Measurements from ENCODE around the gene GDPD1. TPM values are rescaled to one million over a fixed set of nuclear protein-coding genes. Genes with fewer than 3 reads are reported as not detected.
"Not testable (repeated sequence)": the region's sequence is repeated elsewhere in the genome, so short reads cannot be mapped to it uniquely, and the experiment has no call there.

The GDPD1 gene
- total and polyA plus RNA-seq, 8 donors: 0.53 to 2.4 (median 1.2) TPM

- H3K4me1 ChIP-seq: peaks cover 6 to 17% (median 11%) of the 10 kb centered on the region in 3 donors
- no peaks in the 10 kb centered on the region for H3K36me3 ChIP-seq
- 30 to 54% methylated on average over 2 of the region's 2 CpGs for WGBS, 2 donors
- peak in 2 of 4 donors; percentile 30 to 37 for ATAC-seq
- TF ChIP-seq CTCF (IDR thresholded peaks at IDR 0.05): no peak
- FAIRE-seq: no peak
- no peak for DNase-seq
- no peaks in the 10 kb centered on the region for H3K9me3 ChIP-seq
- H3K4me3 ChIP-seq: no peak overlapping the region
- intact Hi-C loops (cut with DNase I): no loop called here
- H3K27me3 ChIP-seq: no peaks in the 10 kb centered on the region
- H3K27ac ChIP-seq: no peak overlapping the region
Measured at GRCh38 chr17:59299400-59300092, 79.2 kb downstream of the GDPD1 start.

GRCh38 chr17:59300941-59301340, 80.6 kb downstream of the GDPD1 start:
- TF ChIP-seq CTCF (IDR thresholded peaks at IDR 0.05): no peak
- H3K27ac ChIP-seq: no peak overlapping the region
- H3K36me3 ChIP-seq: no peaks in the 10 kb centered on the region
- DNase-seq (no peak), ATAC-seq (no peak), FAIRE-seq (no peak)
- H3K4me3 ChIP-seq: no peak overlapping the region
- H3K27me3 ChIP-seq: no peaks in the 10 kb centered on the region
- 91 to 93% methylated on average over 5 of the region's 5 CpGs for WGBS, 2 donors
- intact Hi-C loops (cut with DNase I): no loop called here
- H3K4me1 ChIP-seq: peaks cover 6 to 17% (median 11%) of the 10 kb centered on the region in 3 donors
- no peaks in the 10 kb centered on the region for H3K9me3 ChIP-seq

- intact Hi-C loops (cut with DNase I): no loop called here
- FAIRE-seq (no peak), ATAC-seq (no peak)
Measured at GRCh38 chr17:59304811-59305210, 84.5 kb downstream of the GDPD1 start.

GRCh38 chr17:59310263-59310920, 90.1 kb downstream of the GDPD1 start:
- Histone ChIP-seq H3K36me3 (no peaks in the 10 kb centered on the region), H3K4me1 (no peaks in the 10 kb centered on the region), H3K9me3 (no peaks in the 10 kb centered on the region), H3K27ac (no peak overlapping the region), H3K4me3 (no peak overlapping the region), H3K27me3 (no peaks in the 10 kb centered on the region)
- FAIRE-seq (no peak), ATAC-seq (no peak), DNase-seq (no peak)
- intact Hi-C loops (cut with DNase I): no loop called here
- no peak for TF ChIP-seq CTCF (IDR thresholded peaks at IDR 0.05)
- WGBS, 2 donors: 61 to 65% methylated on average over 6 of the region's 6 CpGs

More at GRCh38 chr17:59304811-59305210, 84.5 kb downstream of the GDPD1 start:
- Histone ChIP-seq H3K9me3 (no peaks in the 10 kb centered on the region), H3K4me1 (peaks cover 0 to 1% (median under 1%) of the 10 kb centered on the region in 3 donors), H3K4me3 (no peak overlapping the region), H3K27ac (no peak overlapping the region), H3K27me3 (no peaks in the 10 kb centered on the region), H3K36me3 (no peaks in the 10 kb centered on the region)
- 71 to 81% methylated on average over 2 of the region's 2 CpGs for WGBS, 2 donors
- no peak for TF ChIP-seq CTCF (IDR thresholded peaks at IDR 0.05)
- no peak for DNase-seq

GRCh38 chr17:59311051-59311468, 90.7 kb downstream of the GDPD1 start:
- Histone ChIP-seq H3K36me3 (no peaks in the 10 kb centered on the region), H3K4me3 (no peak overlapping the region), H3K27ac (no peak overlapping the region), H3K27me3 (no peaks in the 10 kb centered on the region), H3K4me1 (no peaks in the 10 kb centered on the region), H3K9me3 (no peaks in the 10 kb centered on the region)
- intact Hi-C loops (cut with DNase I): no loop called here
- FAIRE-seq (no peak), DNase-seq (peak in 2 of 6 donors; percentile 41 to 61), ATAC-seq (peak; percentile 95 to 100 (median 98))
- WGBS, 2 donors: 0 to 2% methylated on average over 5 of the region's 5 CpGs
- TF ChIP-seq CTCF (IDR thresholded peaks at IDR 0.05): peak; percentile 36 to 79 (median 68)

GRCh38 chr17:59311521-59311920, 91.2 kb downstream of the GDPD1 start:
- H3K9me3 ChIP-seq; intact Hi-C loops (cut with DNase I); H3K36me3 ChIP-seq; H3K27ac ChIP-seq; FAIRE-seq; H3K4me3 ChIP-seq; ATAC-seq; H3K4me1 ChIP-seq; H3K27me3 ChIP-seq; DNase-seq: not testable (repeated sequence)
- whole genome bisulfite sequencing, 2 donors: 75 to 78% methylated on average over 7 of the region's 7 CpGs
